ENCODE results near the gene SRGAP2.
"Not testable (repeated sequence)": the region's sequence is repeated elsewhere in the genome, so short reads cannot be mapped to it uniquely, and the experiment has no call there.

GRCh38 chr1:206167350-206168029 is 35.9 kb upstream of the SRGAP2 start:
- not testable (repeated sequence) for TF ChIP-seq FOXA1 (IDR thresholded peaks at IDR 0.05); TARDBP (IDR thresholded peaks at IDR 0.05); HDGF (IDR thresholded peaks at IDR 0.05; ENCODE audit: borderline replicate concordance); LEF1 (IDR thresholded peaks at IDR 0.05; ENCODE audit: borderline replicate concordance); ZNF384 (IDR thresholded peaks at IDR 0.05); BHLHE40 (IDR thresholded peaks at IDR 0.05; ENCODE audit: borderline replicate concordance); SP1 (IDR thresholded peaks at IDR 0.05)

All from HEK293T (cell line).